Measurements from ENCODE around the gene DTWD2.

Gene DTWD2

GRCh38 chr5:118905196-118905595 lies 83.2 kb downstream of the DTWD2 start:
- Histone ChIP-seq H3K4me1 (ENCODE audit: low read length) (no peaks in the 10 kb centered on the region), H3K9me3 (ENCODE audit: insufficient read depth, low read length) (no peaks in the 10 kb centered on the region), H3K9ac (ENCODE audit: low read length) (no peak overlapping the region), H3K4me2 (ENCODE audit: low read length) (no peak overlapping the region), H3K27ac (ENCODE audit: low read length) (no peak overlapping the region), H3K27me3 (ENCODE audit: low read depth, low read length) (no peaks in the 10 kb centered on the region), H3K4me3 (ENCODE audit: low read length) (no peak overlapping the region), H4K20me1 (ENCODE audit: insufficient read depth, low read length) (no peaks in the 10 kb centered on the region), H2AFZ (ENCODE audit: low read depth, low read length) (no peak overlapping the region), H3K79me2 (ENCODE audit: low read length) (no peaks in the 10 kb centered on the region), H3K36me3 (replicated peaks; ENCODE audit: low read depth, low read length) (no peaks in the 10 kb centered on the region)
- TF ChIP-seq EZH2phosphoT487 (IDR thresholded peaks at IDR 0.05; ENCODE audit: low read depth) = no peak
- TF ChIP-seq, protein P1, sequence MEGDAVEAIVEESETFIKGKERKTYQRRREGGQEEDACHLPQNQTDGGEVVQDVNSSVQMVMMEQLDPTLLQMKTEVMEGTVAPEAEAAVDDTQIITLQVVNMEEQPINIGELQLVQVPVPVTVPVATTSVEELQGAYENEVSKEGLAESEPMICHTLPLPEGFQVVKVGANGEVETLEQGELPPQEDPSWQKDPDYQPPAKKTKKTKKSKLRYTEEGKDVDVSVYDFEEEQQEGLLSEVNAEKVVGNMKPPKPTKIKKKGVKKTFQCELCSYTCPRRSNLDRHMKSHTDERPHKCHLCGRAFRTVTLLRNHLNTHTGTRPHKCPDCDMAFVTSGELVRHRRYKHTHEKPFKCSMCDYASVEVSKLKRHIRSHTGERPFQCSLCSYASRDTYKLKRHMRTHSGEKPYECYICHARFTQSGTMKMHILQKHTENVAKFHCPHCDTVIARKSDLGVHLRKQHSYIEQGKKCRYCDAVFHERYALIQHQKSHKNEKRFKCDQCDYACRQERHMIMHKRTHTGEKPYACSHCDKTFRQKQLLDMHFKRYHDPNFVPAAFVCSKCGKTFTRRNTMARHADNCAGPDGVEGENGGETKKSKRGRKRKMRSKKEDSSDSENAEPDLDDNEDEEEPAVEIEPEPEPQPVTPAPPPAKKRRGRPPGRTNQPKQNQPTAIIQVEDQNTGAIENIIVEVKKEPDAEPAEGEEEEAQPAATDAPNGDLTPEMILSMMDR (IDR thresholded peaks at IDR 0.05; ENCODE audit: low read depth, low read length) = no peak

DNA sequence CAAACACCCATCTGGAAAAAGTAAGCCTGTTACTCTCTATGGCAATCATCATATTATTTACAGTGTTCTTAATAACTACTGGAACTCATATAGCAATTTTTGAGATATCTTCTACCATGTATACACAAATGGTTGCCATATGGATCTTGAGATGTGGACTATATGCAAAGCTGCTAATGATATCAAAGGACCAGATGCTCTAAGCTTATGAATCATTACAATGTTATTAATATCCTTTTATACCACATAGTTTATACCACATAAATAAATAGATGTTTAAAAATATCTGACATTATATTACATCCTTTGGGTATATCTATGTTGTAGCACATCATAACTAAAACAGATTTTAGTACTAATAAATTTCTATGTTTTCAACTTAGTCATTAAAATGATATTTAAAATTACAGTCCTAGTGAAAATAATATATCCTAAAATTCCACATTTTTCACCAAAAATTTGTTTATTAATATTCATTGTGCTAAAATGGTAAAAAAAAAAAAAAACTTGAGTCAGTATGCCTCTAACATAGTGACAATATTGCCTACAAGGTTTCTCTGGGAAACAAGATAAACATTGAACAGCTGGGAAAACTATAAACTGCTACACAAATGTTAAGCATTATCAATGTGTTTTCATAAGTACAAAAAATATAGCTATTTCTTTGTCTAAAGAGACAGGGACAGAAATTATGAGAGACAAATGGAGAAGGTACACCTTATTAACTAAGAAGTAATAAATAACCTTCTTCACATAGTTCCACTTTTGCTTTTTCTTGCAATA lies 85.5 kb downstream of the DTWD2 start:
- Histone ChIP-seq H3K27me3 (ENCODE audit: low read depth, low read length) (no peaks in the 10 kb centered on the region), H2AFZ (ENCODE audit: low read depth, low read length) (no peak overlapping the region), H3K4me2 (ENCODE audit: low read length) (no peak overlapping the region), H3K4me3 (ENCODE audit: low read length) (no peak overlapping the region), H3K79me2 (ENCODE audit: low read length) (no peaks in the 10 kb centered on the region), H3K9me3 (ENCODE audit: insufficient read depth, low read length) (no peaks in the 10 kb centered on the region), H3K36me3 (replicated peaks; ENCODE audit: low read depth, low read length) (no peaks in the 10 kb centered on the region), H3K4me1 (ENCODE audit: low read length) (no peaks in the 10 kb centered on the region), H3K27ac (ENCODE audit: low read length) (no peak overlapping the region), H3K9ac (ENCODE audit: low read length) (no peak overlapping the region), H4K20me1 (ENCODE audit: insufficient read depth, low read length) (no peaks in the 10 kb centered on the region)
- TF ChIP-seq, protein P1 (IDR thresholded peaks at IDR 0.05; ENCODE audit: low read depth, low read length) = no peak
- TF ChIP-seq EZH2phosphoT487 (IDR thresholded peaks at IDR 0.05; ENCODE audit: low read depth) = no peak

GRCh38 chr5:118894709-118895108 lies 93.6 kb downstream of the DTWD2 start:
- Histone ChIP-seq H3K27me3 (ENCODE audit: low read depth, low read length) (no peaks in the 10 kb centered on the region), H3K36me3 (replicated peaks; ENCODE audit: low read depth, low read length) (no peaks in the 10 kb centered on the region), H3K79me2 (ENCODE audit: low read length) (no peaks in the 10 kb centered on the region), H2AFZ (ENCODE audit: low read depth, low read length) (no peak overlapping the region), H3K9ac (ENCODE audit: low read length) (no peak overlapping the region), H3K9me3 (ENCODE audit: insufficient read depth, low read length) (no peaks in the 10 kb centered on the region), H3K4me1 (ENCODE audit: low read length) (no peaks in the 10 kb centered on the region), H3K4me3 (ENCODE audit: low read length) (no peak overlapping the region), H3K27ac (ENCODE audit: low read length) (no peak overlapping the region), H3K4me2 (ENCODE audit: low read length) (no peak overlapping the region), H4K20me1 (ENCODE audit: insufficient read depth, low read length) (no peaks in the 10 kb centered on the region)
- no peak for TF ChIP-seq EZH2phosphoT487 (IDR thresholded peaks at IDR 0.05; ENCODE audit: low read depth)
- TF ChIP-seq, protein P1 (IDR thresholded peaks at IDR 0.05; ENCODE audit: low read depth, low read length) = no peak

GRCh38 chr5:118891252-118891651 lies 97.1 kb downstream of the DTWD2 start:
- TF ChIP-seq, protein P1 (IDR thresholded peaks at IDR 0.05; ENCODE audit: low read depth, low read length) = no peak
- no peak for TF ChIP-seq EZH2phosphoT487 (IDR thresholded peaks at IDR 0.05; ENCODE audit: low read depth)
- no peaks in the 10 kb centered on the region for H3K4me1 ChIP-seq (ENCODE audit: low read length)
- no peaks in the 10 kb centered on the region for H3K36me3 ChIP-seq (replicated peaks; ENCODE audit: low read depth, low read length)
- H3K4me3 ChIP-seq (ENCODE audit: low read length) = no peak overlapping the region
- no peak overlapping the region for H3K27ac ChIP-seq (ENCODE audit: low read length)
- H3K27me3 ChIP-seq (ENCODE audit: low read depth, low read length) = no peaks in the 10 kb centered on the region
- no peak overlapping the region for H2AFZ ChIP-seq (ENCODE audit: low read depth, low read length)
- no peaks in the 10 kb centered on the region for H3K79me2 ChIP-seq (ENCODE audit: low read length)
- no peaks in the 10 kb centered on the region for H3K9me3 ChIP-seq (ENCODE audit: insufficient read depth, low read length)
- H4K20me1 ChIP-seq (ENCODE audit: insufficient read depth, low read length) = no peaks in the 10 kb centered on the region
- H3K4me2 ChIP-seq (ENCODE audit: low read length) = no peak overlapping the region
- H3K9ac ChIP-seq (ENCODE audit: low read length) = no peak overlapping the region

All from OCI-LY3 (cell line).